Endothelial cell of hepatic sinusoid (primary cell): ENCODE results near the gene ESPN.

Experiments
- in situ Hi-C: cut with HindIII; loops from 2 replicates; pipeline ENCODE4 v1.10.0; 2017; ENCODE audit warnings: low sequenced_read_pairs

Gene ESPN

DNA sequence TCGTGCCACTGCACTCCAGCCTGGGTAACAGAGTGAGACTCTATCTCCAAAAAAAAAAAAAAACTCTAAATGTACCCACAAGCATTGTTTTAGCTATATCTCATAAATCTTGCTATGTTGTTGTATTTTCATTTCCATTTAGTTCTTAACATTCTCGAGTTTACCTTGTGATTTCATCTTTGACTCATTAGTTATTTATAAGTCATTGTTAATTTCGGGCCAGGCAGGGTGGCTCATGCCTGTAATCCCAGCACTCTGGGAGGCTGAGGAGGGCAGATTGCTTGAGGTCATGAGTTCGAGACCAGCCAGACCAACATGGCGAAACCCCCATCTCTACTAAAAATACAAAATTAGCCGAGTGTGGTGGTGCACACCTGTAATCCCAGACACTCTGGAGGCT lies 16.6 kb upstream of the ESPN start:
- in situ Hi-C loops = no loop called here

DNA sequence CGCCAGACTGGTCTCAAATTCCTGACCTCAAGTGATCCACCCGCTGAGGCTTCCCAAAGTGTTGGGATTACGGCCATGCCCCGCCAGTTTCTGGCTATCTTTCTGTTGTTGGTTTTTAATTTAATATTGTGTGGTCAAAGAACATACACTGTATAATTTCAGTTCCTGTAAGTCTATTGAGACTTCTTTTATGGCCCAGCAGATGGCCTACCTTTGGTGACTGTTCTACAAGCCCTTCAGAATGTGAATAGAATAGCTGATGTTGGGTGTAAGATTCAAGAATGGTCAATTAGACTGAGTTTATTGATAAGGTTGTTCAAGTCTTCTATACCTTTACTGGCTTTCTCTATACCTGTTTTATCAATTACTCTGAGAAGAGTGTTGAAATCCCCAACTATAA lies 15.5 kb upstream of the ESPN start:
- in situ Hi-C loops = no loop called here

DNA sequence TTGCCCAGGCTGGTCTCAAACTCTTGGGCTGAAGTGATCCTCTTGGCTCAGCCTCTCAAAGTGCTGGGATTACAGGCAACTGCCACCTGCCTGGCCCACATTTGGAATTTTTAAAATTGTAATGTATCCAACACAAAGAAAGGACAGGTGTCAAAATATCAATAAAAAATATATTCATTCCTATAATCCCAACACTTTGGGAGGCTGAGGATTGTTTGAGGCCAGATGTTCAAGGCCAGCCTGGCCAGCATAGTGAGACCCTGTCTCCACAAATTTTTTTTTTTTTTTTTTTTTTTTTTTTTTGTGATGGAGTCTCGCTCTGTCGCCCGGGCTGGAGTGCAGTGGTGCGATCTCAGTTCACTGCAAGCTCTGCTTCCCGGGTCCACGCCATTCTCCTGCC lies 14.8 kb upstream of the ESPN start:
- in situ Hi-C loops = loop anchor here (5.0 kb wide), 1 partner anchor 83 kb away; the partner anchor contains the start of gene PLEKHG5

DNA sequence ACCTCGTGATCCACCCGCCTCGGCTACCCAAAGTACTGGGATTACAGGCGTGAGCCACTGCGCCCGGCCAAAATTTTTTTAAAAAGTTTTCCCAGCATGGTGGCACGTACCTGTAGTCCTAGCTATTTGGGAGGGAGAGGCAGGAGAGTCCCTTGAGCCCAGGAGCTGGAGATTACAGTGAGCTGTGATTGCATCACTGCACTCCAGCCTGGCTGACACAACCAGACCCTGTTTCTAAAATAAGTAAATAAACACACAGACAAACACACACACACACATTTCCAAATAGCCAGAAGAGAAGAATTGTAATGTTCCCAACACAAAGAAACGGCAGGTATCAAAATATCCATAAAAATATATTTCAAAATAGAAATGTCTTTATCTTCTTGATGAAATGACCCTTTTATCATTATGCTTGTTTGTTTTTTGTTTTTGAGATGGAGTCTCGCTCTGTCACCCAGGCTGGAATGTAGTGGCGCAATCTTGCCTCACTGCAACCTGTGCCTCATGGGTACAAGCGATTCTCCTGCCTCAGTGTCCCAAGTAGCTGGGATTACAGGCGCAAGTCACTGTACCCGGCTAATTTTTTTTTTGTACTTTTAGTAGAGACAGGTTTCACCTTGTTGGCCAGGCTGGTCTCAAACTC lies 14.2 kb upstream of the ESPN start:
- in situ Hi-C loops = loop anchor here (5.0 kb wide), 1 partner anchor 82 kb away; the partner anchor contains the start of gene PLEKHG5

DNA sequence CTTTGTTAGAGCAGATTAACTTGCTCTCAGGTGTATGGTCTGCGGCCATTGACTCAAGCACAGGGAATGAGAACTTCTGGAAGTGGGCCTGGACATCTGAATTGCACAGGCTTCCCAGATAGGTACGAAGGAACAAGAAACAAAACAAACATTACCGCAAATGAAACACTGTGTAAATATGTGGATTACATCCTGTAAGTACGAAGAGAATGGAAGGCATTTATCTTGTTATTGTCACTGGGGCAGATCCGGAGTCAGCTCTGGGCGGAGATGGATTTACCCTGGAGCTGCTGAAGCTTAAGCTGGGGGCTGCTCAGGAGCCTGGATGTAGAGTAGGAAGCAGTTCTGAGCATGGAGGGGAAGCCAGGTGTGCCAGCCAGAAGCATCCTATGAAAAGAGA lies 11.7 kb upstream of the ESPN start:
- in situ Hi-C loops = loop anchor here (5.0 kb wide), 1 partner anchor 79 kb away; the partner anchor contains the start of gene PLEKHG5

DNA sequence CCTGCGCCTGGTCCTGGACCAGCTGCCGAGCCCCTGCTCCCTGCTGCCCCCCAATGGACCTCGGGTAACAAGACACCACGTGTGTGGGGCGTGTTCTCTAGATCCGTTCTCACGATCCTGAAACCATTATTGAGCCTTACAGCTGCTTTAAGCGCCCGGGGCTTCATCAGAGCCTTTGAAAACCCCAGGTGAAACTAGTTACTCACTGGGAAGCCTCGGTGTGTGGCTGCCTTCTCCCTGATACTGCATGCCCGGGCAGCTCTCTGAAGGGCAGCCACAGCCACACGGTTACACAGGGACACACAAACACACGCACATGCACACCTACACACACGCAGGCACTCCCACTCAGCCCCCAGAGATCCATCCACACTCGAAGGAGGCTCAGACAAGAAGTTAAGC lies 10.1 kb upstream of the ESPN start:
- in situ Hi-C loops = loop anchor here (5.0 kb wide), 1 partner anchor 78 kb away; the partner anchor contains the start of gene PLEKHG5

DNA sequence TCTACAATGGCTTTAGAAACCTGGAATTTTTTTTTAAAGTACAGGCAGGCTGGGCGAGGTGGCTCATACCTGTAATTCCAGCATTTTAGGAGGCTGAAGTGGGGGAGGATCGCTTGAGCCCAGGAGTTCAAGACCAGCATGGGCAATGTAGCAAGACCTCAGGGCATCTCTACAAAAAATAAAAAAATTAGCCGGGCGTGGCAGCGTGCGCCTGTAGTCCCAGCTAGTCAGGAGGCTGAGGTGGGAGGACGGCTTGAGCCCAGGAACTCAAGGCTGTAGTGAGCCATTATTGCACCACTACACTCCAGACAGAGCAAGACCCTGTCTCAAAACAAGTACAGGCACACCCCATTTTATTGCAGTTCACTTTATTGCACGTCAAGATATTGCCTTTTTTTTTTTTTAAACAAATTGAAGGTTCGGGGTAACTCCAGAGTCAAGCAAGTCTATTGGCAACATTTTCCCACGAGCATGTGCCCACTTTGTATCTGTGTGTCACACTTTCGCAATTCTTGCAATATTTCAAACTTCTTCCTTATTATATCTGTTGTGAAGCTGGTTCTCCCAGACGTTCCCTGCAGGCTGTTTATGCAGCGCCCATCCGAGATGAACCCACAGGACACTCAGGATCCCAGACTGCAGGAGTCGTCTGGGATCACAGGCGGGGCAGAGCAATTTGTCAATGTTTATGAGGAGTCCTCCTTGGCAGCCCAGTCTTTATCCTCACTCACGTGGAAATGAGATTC lies 9.5 kb upstream of the ESPN start:
- in situ Hi-C loops = loop anchor here (5.0 kb wide), 1 partner anchor 77 kb away; the partner anchor contains the start of gene PLEKHG5

DNA sequence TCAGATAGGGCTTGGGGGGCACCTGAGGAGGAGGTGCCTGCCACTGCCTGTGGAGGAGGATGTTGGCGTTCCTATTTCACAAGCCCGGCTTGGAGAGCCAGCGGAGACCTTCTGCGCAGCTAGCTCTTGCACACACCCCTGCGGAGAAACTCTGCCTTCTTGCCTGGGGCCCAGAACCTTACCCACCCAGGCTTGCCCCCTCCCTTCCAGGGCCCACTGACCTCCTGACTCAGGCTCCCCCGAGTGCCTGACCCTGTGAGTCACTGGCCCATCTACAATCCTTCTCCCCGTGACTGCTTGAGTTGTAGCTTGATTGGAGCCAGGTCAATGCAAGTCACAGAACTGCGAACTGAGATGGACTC lies 8.3 kb upstream of the ESPN start:
- in situ Hi-C loops = no loop called here

DNA sequence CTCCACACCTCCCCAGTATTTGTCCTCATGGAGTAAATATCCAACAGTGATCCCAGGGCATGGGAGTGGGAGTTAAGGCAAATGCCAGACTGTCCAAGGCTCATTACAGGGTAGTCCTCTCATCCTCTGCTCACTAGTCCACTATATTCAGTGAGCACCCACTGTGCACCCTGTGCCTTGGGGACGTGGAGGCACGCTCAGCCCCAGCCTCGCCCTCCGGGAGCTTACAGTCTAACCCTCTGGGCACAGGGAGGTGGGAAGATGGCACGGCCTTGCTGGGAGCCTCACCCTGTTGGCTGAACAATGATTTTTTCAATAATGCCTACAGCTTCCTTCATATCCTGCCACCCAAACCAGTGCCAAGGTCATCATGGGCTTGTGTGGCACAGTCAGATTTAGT lies 7.7 kb upstream of the ESPN start:
- in situ Hi-C loops = no loop called here

DNA sequence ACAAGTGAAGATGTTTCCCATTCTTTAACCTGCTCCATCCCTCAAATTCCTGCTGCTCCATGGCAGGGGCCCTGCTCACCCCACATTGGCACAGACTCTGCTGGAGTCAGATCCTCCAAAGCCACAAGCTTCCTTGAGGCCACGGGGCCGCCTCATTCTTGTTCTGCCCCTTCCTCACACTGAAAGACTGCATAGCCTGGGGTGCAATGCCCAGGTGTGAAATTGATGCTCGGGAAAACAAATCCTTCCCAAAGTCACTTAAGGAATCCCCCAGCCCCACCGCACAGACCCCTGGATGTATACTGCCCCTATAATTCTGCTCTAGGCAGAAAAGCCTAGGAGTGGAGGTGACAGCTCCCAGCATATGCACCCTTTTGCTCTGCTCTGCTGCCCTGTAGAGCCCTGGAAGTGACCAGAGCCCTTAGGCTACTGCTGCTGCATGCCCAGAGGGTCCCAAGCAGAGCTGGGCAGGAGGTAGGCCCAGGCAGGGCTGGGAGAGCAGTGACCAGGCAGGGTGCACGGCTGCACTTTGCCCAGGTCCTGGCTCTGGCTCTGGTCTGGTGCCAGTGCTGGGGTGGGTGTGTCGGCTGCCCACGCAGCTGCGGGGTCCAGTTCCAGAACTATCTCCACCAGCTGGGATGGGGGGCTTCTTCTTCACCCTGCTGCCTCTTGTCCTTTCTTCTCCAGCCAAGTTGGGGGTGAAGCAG lies 6.5 kb upstream of the ESPN start:
- in situ Hi-C loops = no loop called here

DNA sequence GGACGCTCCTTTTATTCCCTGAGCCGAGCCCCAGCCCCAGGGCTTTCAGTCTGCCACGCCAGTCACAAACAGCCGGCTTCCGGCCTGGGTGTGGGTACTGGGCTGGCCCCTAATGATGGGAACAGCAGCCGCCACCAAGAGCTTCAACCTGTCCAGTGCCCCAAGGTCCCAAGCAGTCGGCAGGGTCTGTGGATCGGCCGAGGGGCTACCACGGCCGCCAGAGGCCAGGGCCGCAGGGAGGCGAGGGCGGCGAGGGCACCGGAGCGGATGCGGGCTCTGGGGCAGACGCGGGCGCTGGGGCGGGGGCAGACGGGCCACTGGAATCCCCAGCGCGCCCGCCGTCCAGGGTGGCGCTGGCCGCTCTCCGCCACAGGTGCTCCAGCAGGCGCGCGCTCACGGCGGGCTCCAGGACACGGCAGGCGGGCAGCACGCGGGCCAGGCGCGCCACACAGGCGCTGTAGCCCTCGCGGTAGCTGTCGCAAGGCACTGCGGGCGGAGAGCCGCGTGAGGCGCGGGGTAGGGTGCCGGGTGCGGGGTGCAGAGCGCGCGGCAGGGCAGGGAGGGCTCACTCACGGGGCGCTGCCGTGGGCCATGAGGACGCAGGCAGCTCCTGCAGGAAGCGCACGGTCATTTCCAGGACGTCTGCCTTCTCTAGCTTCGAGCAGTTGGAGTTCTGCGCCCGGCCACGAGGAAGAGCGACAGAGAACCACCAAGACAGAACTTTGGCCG lies 5.7 kb upstream of the ESPN start:
- in situ Hi-C loops = no loop called here

DNA sequence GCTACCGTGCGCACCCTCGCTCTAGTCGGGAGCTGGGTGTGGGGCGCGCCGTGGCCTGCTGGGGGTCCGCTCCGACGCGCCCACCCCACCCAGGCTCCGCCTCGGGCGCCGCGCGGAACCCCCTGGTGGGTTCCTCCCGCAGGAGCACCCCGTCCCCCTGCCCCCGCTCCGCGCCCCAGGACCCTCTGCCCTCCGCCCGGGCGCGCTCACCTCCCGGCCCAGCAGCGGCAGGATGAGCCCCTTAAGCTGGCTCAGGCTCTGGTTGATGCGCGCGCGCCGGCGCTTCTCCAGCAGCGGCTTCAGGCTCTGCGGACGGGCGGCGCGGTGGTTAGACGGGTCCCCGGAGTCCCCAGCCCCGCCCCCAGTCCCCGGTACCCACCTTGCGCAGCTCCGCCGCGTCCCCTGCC lies 5.2 kb upstream of the ESPN start:
- in situ Hi-C loops = no loop called here

DNA sequence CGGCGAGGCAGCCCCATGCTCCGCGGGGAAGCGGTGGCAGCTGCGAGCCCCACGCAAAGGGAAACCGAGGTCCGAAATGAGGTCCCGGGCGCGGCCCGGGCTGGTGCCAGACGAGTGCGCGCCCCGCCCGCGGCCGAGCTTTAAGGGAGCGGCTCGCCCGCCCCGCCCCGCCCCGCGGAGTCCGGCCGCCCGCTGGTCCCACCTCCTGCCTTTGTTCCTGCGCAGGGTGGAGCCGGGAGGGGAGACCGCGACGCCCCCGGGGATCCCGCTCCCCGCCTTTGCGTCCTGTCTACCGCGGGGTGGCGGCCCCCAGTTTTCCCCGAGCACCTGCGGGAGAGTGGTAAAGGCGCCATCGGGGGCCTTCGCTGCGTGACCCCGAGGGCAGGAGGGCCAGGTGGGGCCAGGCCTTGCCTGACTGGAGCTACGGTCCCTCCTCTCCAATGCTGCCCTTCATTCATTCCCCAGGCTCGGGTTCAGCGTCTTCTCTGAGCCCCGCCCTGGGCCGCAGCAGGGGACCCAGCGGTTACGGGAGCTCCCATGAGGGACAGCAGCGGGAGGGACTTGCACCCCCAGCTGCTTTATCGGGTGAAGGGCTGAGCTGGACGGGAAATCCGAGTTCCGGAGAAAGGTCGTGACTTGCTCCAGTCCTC lies 4.6 kb upstream of the ESPN start, which contains the start of gene HES2:
HES2 (minus strand) TSS at position 116 of the 650 bp plus-strand sequence; CDS start at position 17, 99 bp downstream.
- in situ Hi-C loops = no loop called here

DNA sequence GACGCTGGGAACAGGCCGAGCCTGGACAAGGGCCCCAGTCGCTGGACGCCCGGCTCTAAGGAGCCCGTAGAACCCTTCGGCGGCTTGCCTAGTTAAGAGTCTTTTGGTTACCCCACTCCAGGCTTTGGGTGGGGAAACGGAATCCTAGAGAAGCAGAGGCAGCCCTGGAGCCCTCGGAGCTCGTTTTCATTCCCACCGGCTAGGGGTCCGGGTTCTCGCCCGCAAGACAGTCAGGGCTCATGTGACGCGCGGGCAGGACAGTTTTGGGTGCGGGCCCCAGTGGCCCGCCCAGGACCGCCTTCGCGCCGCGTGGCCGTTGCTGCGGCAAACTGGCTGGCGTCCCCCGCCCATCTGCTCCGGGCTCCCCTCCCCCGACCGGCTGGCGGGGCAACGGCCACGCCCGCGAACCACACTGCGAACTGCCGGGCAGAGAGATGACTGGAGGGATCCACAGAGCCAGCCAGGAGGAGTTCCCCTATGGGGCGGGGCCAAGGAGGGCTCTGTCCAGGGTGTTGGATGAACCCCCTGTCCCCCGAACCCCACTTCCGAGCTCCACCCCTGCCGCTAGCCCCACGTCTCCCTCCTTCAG lies 4.0 kb upstream of the ESPN start:
- in situ Hi-C loops = no loop called here

DNA sequence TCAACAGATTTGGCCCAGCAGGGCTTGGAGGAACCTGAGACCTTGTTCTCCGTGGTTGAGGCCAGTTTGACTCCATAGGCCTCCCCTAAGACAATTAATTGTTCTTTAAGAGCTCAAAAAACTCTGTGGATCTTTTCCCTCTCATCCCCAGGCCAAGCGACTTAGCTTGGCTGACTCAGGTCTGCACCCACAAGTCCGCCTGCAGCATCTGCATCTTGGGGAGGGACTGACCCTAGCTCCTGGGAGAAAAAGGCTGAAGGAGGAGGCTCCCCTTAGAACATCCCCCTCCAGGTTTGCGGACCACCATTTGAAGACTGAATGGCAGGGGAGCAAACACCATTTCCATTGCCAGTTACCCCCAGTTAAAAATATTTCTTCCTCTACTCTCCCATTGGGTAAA lies 3.3 kb upstream of the ESPN start:
- in situ Hi-C loops = no loop called here

DNA sequence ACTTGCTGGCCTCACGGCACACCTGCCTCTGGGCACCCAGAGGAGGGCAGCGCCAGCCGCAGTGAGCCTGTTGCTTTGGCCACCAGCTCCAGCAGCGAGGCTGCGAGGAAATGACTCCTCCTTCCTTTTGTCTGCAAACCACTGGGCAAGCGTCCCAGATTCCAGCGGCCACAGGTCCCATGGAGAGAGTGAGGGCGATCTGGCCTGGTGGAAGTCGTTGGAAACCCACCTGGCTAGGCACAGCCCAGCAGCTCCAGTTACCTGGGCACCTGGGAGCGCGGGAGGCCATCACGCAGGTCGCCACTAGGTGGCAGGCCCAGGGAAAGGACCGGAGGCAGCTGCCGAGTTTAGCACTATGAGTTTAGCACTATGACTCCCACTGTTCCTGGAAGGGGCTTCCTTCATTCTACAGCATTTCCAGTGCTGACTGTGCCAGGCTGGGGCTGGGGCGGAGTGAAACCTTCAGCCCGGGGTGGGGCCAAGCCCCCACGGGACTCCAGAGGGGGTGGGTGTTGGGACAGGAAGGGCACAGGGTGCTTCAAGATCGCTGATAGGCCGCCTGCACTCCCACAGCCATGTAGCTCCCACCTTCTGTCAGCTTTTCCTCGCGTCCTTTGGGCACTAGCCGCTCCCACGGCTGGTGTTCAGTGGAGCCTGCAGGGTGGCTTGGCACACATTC lies 1.1 kb upstream of the ESPN start:
- in situ Hi-C loops = no loop called here

DNA sequence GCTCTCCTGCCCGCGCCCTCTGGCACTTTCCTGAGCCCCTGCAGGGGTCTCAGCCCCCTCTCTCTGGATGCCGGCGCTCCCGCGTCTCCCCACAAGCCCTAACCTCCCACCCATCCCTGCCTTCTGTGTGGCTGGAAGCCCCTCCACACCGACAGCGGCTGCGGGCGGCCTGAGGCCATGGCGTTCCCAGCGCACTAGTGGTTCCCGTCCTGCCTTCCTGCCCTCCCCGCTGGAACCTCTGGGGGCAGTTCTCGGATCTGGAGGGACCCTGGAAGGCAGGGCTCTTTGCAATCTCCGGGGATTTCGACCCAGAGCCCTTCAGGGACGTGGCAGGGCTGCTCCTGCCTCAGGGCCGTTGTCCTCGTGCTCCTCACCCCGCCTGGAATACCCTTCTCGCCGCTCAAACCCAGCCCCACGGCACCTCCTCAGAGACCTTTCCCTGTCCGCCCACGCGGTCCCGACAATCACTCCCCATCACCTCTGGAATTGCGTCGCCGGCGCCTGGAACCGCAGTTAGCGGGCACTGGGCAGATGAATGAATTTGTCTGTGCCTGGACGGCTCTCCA lies 493 bp upstream of the ESPN start:
- in situ Hi-C loops = no loop called here

DNA sequence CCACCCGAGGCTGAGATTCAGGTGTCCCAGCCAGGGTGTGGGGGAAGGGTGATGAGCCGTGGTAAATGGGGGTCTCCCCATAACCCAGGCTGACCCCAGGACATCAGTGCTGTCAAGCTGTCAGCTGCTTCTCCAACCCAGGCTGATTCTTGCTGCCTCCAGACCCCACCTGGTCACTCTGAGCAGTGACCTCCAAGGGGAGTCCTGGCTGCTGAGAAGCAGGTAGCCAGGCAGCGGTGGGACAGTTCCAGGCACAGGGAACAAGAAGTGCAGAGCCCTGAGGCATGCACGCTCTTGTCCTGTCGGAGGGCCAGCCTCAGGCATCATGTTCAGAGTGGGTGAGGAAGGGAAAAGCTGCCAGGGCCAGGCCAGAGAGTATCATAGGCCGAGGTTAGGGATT lies 1.1 kb downstream of the ESPN start:
- in situ Hi-C loops = no loop called here

DNA sequence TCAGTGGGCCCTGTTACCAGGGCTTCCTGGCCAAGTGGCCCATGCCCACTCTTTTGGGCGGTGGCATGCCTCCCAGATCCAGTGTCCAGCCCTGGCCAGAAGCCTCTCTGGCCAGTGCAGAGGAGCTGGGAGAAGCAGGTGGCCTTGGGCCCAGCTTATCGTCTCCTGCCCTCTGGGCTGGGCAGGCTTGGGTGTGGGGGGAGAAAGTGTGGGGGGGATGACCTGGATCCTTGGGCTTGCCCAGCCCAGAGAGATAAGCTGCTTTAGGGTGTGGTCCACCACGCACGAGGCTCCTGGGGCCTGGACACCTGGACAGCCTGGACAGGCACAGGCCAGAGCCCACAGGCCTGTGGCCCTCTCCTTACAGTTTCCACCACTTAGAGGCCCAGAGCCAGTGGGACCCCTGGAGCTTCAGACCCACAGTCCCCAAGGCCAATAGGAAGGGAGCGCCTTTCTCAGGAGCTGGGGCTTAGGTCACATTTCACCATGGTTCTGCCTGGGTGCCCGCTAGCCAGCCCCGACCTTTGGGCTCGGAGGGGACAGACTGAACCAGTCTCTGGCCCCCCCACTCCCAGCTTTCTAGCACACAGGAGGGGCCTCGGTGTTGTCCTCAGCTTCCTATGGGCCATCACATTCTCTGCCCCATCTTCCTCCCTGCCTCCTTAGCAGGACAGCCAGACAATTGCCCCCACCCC lies 1.8 kb downstream of the ESPN start:
- in situ Hi-C loops = no loop called here
